ENCODE results near the gene LRRK1.

The LRRK1 gene

DNA sequence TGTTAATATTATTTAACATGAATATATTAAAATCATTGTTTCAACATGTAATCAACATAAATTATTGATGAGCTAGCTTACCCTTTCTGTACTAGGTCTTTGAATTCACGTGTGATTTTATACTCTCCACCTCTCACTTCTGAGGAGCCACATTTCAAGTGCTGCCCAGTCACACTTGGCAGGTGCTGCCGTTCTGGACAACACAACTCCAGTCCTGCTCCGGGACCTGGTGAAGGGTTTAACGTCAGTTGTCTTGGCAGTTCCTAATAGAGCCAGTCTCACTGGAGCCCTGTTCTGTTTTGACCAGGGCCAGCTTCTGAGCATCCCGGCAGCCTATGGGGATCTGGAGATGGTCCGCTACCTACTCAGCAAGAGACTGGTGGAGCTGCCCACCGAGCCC, 64.1 kb downstream of the LRRK1 start:
- Histone ChIP-seq H2BK15ac (ENCODE audit: low read depth, poor library complexity, severe bottlenecking) (no peak overlapping the region), H3K23ac (ENCODE audit: low read length in 2 of 2) (no peak overlapping the region), H3K14ac (ENCODE audit: low read length in 2 of 2) (no peak overlapping the region), H2BK120ac (ENCODE audit: low read depth, low read length) (no peak overlapping the region), H2AFZ (ENCODE audit: low read depth, low read length) (no peak overlapping the region), H3K27me3 (ENCODE audit: control insufficient read depth in 1 of 2, insufficient read depth in 1 of 2, low read length in 2 of 2) (no peaks in the 10 kb centered on the region), H3K9me3 (ENCODE audit: control insufficient read depth, low read length) (peaks cover 5% of the 10 kb centered on the region), H3K4me2 (ENCODE audit: low read length, poor library complexity, severe bottlenecking) (no peak overlapping the region), H2AK5ac (ENCODE audit: low read length, severe bottlenecking) (no peak overlapping the region), H3K79me1 (replicated peaks; ENCODE audit: low read length, poor library complexity, severe bottlenecking) (no peaks in the 10 kb centered on the region), H3K9ac (ENCODE audit: low read length) (no peak overlapping the region), H2BK5ac (ENCODE audit: low read depth, low read length, poor library complexity, severe bottlenecking) (no peak overlapping the region), H3K27ac (ENCODE audit: low read length, poor library complexity, severe bottlenecking) (no peak overlapping the region), H4K8ac (ENCODE audit: low read length) (no peak overlapping the region), H3K4ac (ENCODE audit: low read depth in 1 of 2, low read length in 2 of 2) (no peak overlapping the region), H3K4me1 (ENCODE audit: control insufficient read depth, insufficient read depth, low read depth, low read length) (no peaks in the 10 kb centered on the region), H4K91ac (ENCODE audit: low read length) (no peak overlapping the region), H3K18ac (ENCODE audit: low read depth in 1 of 2, low read length in 2 of 2) (no peak overlapping the region), H2BK12ac (ENCODE audit: low read length in 2 of 2) (no peak overlapping the region), H3K36me3 (ENCODE audit: control insufficient read depth in 1 of 2, insufficient read depth in 2 of 2, low read depth in 1 of 2, low read length in 2 of 2) (peaks cover 0 to 16% of the 10 kb centered on the region in 2 experiments), H3K4me3 (ENCODE audit: insufficient read depth in 1 of 2, low read depth in 1 of 2, low read length in 2 of 2) (no peak overlapping the region)
- WGBS, result 90% methylated on average over 7 of the region's 7 CpGs
- DNase-seq, result no peak

DNA sequence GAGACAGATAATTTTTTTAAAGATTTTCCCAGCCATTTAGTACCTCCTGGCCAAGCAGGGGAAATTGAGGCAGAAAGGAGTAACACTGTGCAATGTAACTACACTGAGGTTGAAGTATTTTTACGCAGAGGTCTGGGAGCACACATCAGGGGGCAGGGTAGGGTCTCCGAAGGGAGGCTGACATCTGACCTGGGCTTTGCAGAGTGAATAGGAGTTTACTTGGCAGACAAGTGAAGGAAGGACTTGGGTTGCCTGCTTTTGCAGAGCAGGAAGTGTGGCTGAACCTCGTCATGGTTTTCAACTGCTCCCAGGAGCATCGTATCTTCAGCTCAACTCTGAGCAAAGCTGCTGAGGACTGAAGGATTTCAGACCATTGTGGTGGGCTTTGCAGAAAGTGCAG, 66.2 kb downstream of the LRRK1 start:
- H3K4ac ChIP-seq (ENCODE audit: low read depth in 1 of 2, low read length in 2 of 2), result no peak overlapping the region
- no peak overlapping the region for H4K91ac ChIP-seq (ENCODE audit: low read length)
- H4K8ac ChIP-seq (ENCODE audit: low read length), result no peak overlapping the region
- H3K14ac ChIP-seq (ENCODE audit: low read length in 2 of 2), result no peak overlapping the region
- H2AFZ ChIP-seq (ENCODE audit: low read depth, low read length), result no peak overlapping the region
- H3K23ac ChIP-seq (ENCODE audit: low read length in 2 of 2), result no peak overlapping the region
- no peaks in the 10 kb centered on the region for H3K79me1 ChIP-seq (replicated peaks; ENCODE audit: low read length, poor library complexity, severe bottlenecking)
- no peak overlapping the region for H3K4me2 ChIP-seq (ENCODE audit: low read length, poor library complexity, severe bottlenecking)
- H3K9ac ChIP-seq (ENCODE audit: low read length), result no peak overlapping the region
- 64% methylated on average over 4 of the region's 4 CpGs for WGBS
- H3K4me3 ChIP-seq (ENCODE audit: insufficient read depth in 1 of 2, low read depth in 1 of 2, low read length in 2 of 2), result no peak overlapping the region
- H2BK15ac ChIP-seq (ENCODE audit: low read depth, poor library complexity, severe bottlenecking), result no peak overlapping the region
- H3K27me3 ChIP-seq (ENCODE audit: control insufficient read depth in 1 of 2, insufficient read depth in 1 of 2, low read length in 2 of 2), result no peaks in the 10 kb centered on the region
- no peak overlapping the region for H2BK120ac ChIP-seq (ENCODE audit: low read depth, low read length)
- no peak overlapping the region for H3K27ac ChIP-seq (ENCODE audit: low read length, poor library complexity, severe bottlenecking)
- H3K36me3 ChIP-seq (ENCODE audit: control insufficient read depth in 1 of 2, insufficient read depth in 2 of 2, low read depth in 1 of 2, low read length in 2 of 2), result peaks cover 0 to 30% of the 10 kb centered on the region in 2 experiments
- H2BK5ac ChIP-seq (ENCODE audit: low read depth, low read length, poor library complexity, severe bottlenecking), result no peak overlapping the region
- H3K4me1 ChIP-seq (ENCODE audit: control insufficient read depth, insufficient read depth, low read depth, low read length), result no peaks in the 10 kb centered on the region
- peaks cover 2% of the 10 kb centered on the region for H3K9me3 ChIP-seq (ENCODE audit: control insufficient read depth, low read length)
- no peak for DNase-seq
- H2AK5ac ChIP-seq (ENCODE audit: low read length, severe bottlenecking), result no peak overlapping the region
- H2BK12ac ChIP-seq (ENCODE audit: low read length in 2 of 2), result no peak overlapping the region
- no peak overlapping the region for H3K18ac ChIP-seq (ENCODE audit: low read depth in 1 of 2, low read length in 2 of 2)

DNA sequence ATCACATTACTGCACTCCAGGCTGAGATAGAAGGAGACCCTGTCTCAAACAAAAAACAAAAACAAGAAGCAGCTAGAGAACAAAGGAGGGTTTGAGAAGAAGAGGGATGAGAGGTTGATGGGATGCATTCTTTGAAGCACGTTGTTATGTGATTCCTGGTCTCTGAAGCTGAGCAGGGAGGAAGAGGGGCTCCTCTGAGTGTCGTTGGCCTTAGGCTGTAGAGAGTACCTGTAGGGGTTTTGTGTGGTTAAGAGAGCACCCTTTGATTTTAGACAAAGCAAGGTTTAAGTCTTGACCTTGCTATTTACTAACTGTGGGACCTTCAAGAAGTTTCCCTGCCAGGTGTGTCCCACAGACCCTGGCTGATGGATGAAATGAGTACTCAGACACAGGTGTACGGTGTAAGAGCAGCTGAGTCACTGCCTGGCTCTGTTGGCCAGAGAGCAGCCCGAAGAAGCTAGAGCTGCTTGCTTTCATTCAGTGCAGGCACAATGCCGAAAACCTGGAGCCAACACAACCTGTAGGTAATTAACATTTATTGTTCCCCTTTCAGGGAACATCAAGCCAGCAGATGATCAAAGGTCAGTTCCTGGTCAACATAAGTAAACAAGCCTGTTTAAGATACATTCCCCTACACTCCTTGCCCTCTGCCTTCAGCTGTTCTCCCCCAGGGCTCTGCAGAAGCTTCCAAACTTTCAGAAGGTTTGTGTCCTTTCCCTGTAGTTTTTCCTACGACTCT, 67.2 kb downstream of the LRRK1 start:
- Histone ChIP-seq H2AFZ (ENCODE audit: low read depth, low read length) (no peak overlapping the region), H2BK5ac (ENCODE audit: low read depth, low read length, poor library complexity, severe bottlenecking) (no peak overlapping the region), H3K18ac (ENCODE audit: low read depth in 1 of 2, low read length in 2 of 2) (no peak overlapping the region), H3K4me2 (ENCODE audit: low read length, poor library complexity, severe bottlenecking) (no peak overlapping the region), H3K9me3 (ENCODE audit: control insufficient read depth, low read length) (no peaks in the 10 kb centered on the region), H3K27me3 (ENCODE audit: control insufficient read depth in 1 of 2, insufficient read depth in 1 of 2, low read length in 2 of 2) (no peaks in the 10 kb centered on the region), H3K27ac (ENCODE audit: low read length, poor library complexity, severe bottlenecking) (no peak overlapping the region), H2BK120ac (ENCODE audit: low read depth, low read length) (no peak overlapping the region), H3K4me1 (ENCODE audit: control insufficient read depth, insufficient read depth, low read depth, low read length) (no peaks in the 10 kb centered on the region), H3K14ac (ENCODE audit: low read length in 2 of 2) (no peak overlapping the region), H2AK5ac (ENCODE audit: low read length, severe bottlenecking) (no peak overlapping the region), H3K9ac (ENCODE audit: low read length) (peak overlapping the region; percentile 68), H2BK12ac (ENCODE audit: low read length in 2 of 2) (no peak overlapping the region), H3K79me1 (replicated peaks; ENCODE audit: low read length, poor library complexity, severe bottlenecking) (no peaks in the 10 kb centered on the region), H3K23ac (ENCODE audit: low read length in 2 of 2) (no peak overlapping the region), H4K91ac (ENCODE audit: low read length) (no peak overlapping the region), H2BK15ac (ENCODE audit: low read depth, poor library complexity, severe bottlenecking) (no peak overlapping the region), H3K4me3 (ENCODE audit: insufficient read depth in 1 of 2, low read depth in 1 of 2, low read length in 2 of 2) (peak overlapping the region in 1 of 2 experiments; percentile 14), H4K8ac (ENCODE audit: low read length) (no peak overlapping the region), H3K36me3 (ENCODE audit: control insufficient read depth in 1 of 2, insufficient read depth in 2 of 2, low read depth in 1 of 2, low read length in 2 of 2) (peaks cover 0 to 30% of the 10 kb centered on the region in 2 experiments), H3K4ac (ENCODE audit: low read depth in 1 of 2, low read length in 2 of 2) (no peak overlapping the region)
- no peak for DNase-seq
- WGBS, result 60% methylated on average over 6 of the region's 6 CpGs

DNA sequence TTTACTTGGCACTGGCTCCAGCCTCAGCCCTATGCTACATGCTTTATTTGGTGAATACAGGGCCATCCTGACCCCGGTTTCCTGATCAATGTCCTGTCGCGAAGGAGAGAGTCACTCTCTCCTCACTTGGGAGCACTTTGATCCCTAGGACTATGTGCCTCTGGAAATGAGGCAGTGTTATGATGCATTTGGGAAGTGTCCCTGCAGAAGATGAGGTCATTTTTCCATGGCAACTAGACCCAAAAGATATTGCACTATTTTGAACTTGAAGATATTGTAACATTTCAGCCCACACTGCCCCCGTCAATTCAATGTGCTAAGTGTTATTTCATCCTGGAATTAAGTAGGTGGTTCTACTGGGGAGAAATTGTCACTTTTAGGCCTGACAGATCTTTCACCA, 68.0 kb downstream of the LRRK1 start:
- Histone ChIP-seq H3K4me1 (ENCODE audit: control insufficient read depth, insufficient read depth, low read depth, low read length) (no peaks in the 10 kb centered on the region), H2BK12ac (ENCODE audit: low read length in 2 of 2) (no peak overlapping the region), H2BK120ac (ENCODE audit: low read depth, low read length) (no peak overlapping the region), H3K9ac (ENCODE audit: low read length) (peak overlapping the region; percentile 68), H4K8ac (ENCODE audit: low read length) (no peak overlapping the region), H2BK5ac (ENCODE audit: low read depth, low read length, poor library complexity, severe bottlenecking) (no peak overlapping the region), H2AK5ac (ENCODE audit: low read length, severe bottlenecking) (no peak overlapping the region), H3K4me2 (ENCODE audit: low read length, poor library complexity, severe bottlenecking) (no peak overlapping the region), H3K36me3 (ENCODE audit: control insufficient read depth in 1 of 2, insufficient read depth in 2 of 2, low read depth in 1 of 2, low read length in 2 of 2) (peaks cover 0 to 30% of the 10 kb centered on the region in 2 experiments), H3K79me1 (replicated peaks; ENCODE audit: low read length, poor library complexity, severe bottlenecking) (no peaks in the 10 kb centered on the region), H3K4me3 (ENCODE audit: insufficient read depth in 1 of 2, low read depth in 1 of 2, low read length in 2 of 2) (peak overlapping the region in 1 of 2 experiments; percentile 14), H3K9me3 (ENCODE audit: control insufficient read depth, low read length) (no peaks in the 10 kb centered on the region), H3K23ac (ENCODE audit: low read length in 2 of 2) (no peak overlapping the region), H3K4ac (ENCODE audit: low read depth in 1 of 2, low read length in 2 of 2) (no peak overlapping the region), H4K91ac (ENCODE audit: low read length) (no peak overlapping the region), H2BK15ac (ENCODE audit: low read depth, poor library complexity, severe bottlenecking) (no peak overlapping the region), H3K14ac (ENCODE audit: low read length in 2 of 2) (no peak overlapping the region), H3K27me3 (ENCODE audit: control insufficient read depth in 1 of 2, insufficient read depth in 1 of 2, low read length in 2 of 2) (no peaks in the 10 kb centered on the region), H3K18ac (ENCODE audit: low read depth in 1 of 2, low read length in 2 of 2) (no peak overlapping the region), H2AFZ (ENCODE audit: low read depth, low read length) (no peak overlapping the region), H3K27ac (ENCODE audit: low read length, poor library complexity, severe bottlenecking) (no peak overlapping the region)
- WGBS, result 86% methylated on average over 3 of the region's 4 CpGs
- no peak for DNase-seq
